Thyroid gland (tissue), 4 donors: ENCODE results near the gene HCN1. TPM values are rescaled to one million over a fixed set of nuclear protein-coding genes. Genes with fewer than 3 reads are reported as not detected.

Experiments used
- DNase-seq, 2 donors: peaks; one replicate each; pipeline ENCODE4 v3.0.0-alpha.2; 2019
- H3K27ac ChIP-seq, 3 donors: fragments of 200-600 bp; sonication (generic); 1 replicate in 2 of 3; 2 replicates in 1 of 3; pipeline ENCODE4 v1.5.1; 2016 to 2019; ENCODE audit warnings: mild to moderate bottlenecking in 1 of 3, moderate library complexity in 1 of 3
- H3K27me3 ChIP-seq: fragments of 200-600 bp; sonication (generic); one replicate; pipeline ENCODE4 v1.5.1; 2019
- H3K36me3 ChIP-seq, 2 donors: fragments of 200-600 bp; sonication (generic); one replicate each; pipeline ENCODE4 v1.5.1; 2016 to 2019
- H3K4me1 ChIP-seq, 2 donors: fragments of 200-600 bp; sonication (generic); one replicate each; pipeline ENCODE4 v1.5.1; 2017 to 2019
- H3K4me3 ChIP-seq, 3 donors: fragments of 200-600 bp; sonication (generic); replicated peaks in 1 of 3; 1 replicate in 2 of 3; 2 replicates in 1 of 3; pipeline ENCODE4 v1.5.1; 2016; ENCODE audit warnings: mild to moderate bottlenecking in 1 of 3
- H3K9me3 ChIP-seq: fragments of 200-600 bp; sonication (generic); one replicate; pipeline ENCODE4 v1.5.1; 2017
- POLR2A ChIP-seq, 2 donors: fragments of 450-650 bp; IDR thresholded peaks; one replicate each; pipeline ENCODE4 v1.6.1; 2017; ENCODE audit warnings: antibody characterized with exemption in 2 of 2, mild to moderate bottlenecking in 2 of 2, moderate library complexity in 1 of 2
- WGBS, 2 donors: methylation state at CpG; one replicate each; pipeline ENCODE4 v1.1.5; 2017; 5-methylcytosine and 5-hydroxymethylcytosine counted together
- intact Hi-C: fragments of 100-400 bp; cut with DNase I; formaldehyde crosslinking; loops from one replicate; pipeline ENCODE4 v1.15.1; 2023
- total RNA-seq, 4 donors: library from RNA; depleted of rRNA; stranded (reverse); fragments of >200 nt; gene quantifications; one replicate each; pipeline ENCODE4 v1.2.3, GENCODE V29; 2016
- TF ChIP-seq, protein P1 (sequence below), 6 experiments: fragments of 200-600 bp in 3 of 6; fragments of 450-650 bp in 3 of 6; sonication (generic) in 3 of 6; IDR thresholded peaks; one replicate each; pipeline ENCODE4 v1.5.1; 2016 to 2019; ENCODE audit warnings: antibody characterized with exemption in 6 of 6, mild to moderate bottlenecking in 2 of 6, inconsistent platforms in 1 of 6, moderate library complexity in 1 of 6

Gene HCN1
- total RNA-seq, 4 donors from 2014 or later, result 0.17 to 0.40 (median 0.26) TPM

DNA sequence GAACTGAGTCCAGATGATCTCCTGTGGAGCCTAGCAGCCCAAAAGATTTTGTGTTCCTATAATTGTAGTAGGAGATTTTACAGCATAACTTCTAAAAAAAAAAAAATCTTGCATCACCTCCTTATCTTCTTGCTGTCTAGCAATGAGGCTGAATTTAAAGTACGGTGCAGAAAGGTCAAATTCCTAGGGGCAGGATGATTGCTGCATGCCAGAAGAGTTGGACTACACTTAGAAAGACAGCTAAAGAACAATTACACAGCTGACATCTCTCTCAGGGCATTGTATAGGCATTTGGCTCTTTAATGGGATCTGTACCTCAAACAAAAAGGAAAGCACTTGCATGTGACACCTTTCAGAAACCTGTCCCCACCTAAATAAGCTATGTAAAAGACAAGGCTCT is 443.2 kb downstream of the HCN1 start:
- no peaks in the 10 kb centered on the region for H3K36me3 ChIP-seq
- no peak for DNase-seq
- H3K27ac ChIP-seq, result no peak overlapping the region
- no peak overlapping the region for H3K4me3 ChIP-seq
- intact Hi-C loops, result no loop called here
- WGBS, 2 donors, result 24 to 37% methylated on average over 1 of the region's 1 CpG
- no peaks in the 10 kb centered on the region for H3K4me1 ChIP-seq
- no peaks in the 10 kb centered on the region for H3K9me3 ChIP-seq
- H3K27me3 ChIP-seq, result no peaks in the 10 kb centered on the region
- TF ChIP-seq, protein P1, sequence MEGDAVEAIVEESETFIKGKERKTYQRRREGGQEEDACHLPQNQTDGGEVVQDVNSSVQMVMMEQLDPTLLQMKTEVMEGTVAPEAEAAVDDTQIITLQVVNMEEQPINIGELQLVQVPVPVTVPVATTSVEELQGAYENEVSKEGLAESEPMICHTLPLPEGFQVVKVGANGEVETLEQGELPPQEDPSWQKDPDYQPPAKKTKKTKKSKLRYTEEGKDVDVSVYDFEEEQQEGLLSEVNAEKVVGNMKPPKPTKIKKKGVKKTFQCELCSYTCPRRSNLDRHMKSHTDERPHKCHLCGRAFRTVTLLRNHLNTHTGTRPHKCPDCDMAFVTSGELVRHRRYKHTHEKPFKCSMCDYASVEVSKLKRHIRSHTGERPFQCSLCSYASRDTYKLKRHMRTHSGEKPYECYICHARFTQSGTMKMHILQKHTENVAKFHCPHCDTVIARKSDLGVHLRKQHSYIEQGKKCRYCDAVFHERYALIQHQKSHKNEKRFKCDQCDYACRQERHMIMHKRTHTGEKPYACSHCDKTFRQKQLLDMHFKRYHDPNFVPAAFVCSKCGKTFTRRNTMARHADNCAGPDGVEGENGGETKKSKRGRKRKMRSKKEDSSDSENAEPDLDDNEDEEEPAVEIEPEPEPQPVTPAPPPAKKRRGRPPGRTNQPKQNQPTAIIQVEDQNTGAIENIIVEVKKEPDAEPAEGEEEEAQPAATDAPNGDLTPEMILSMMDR (IDR thresholded peaks at IDR 0.05), result no peak
- no peak for TF ChIP-seq POLR2A (IDR thresholded peaks at IDR 0.05)

DNA sequence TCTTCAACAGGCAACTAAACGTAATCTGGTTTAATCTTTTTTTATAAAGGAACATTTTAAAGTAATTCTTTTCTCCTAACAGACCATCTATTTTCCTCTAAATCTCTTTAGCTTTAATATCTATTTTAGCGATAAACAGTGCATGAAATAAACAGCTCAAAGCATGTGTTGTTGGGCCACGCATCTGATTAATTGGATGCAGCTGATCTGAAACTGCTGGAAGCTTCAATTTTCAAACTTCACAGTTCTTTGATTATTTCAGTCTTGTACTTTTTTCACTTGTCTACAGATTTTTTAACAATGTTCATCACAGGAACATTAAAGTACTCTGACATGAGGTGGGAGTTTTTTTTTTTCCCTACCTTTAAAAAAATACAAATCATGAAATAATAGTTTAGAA is 443.6 kb downstream of the HCN1 start:
- TF ChIP-seq POLR2A (IDR thresholded peaks at IDR 0.05), result no peak
- TF ChIP-seq, protein P1 (IDR thresholded peaks at IDR 0.05), result no peak
- Histone ChIP-seq H3K36me3 (no peaks in the 10 kb centered on the region), H3K27me3 (no peaks in the 10 kb centered on the region), H3K9me3 (no peaks in the 10 kb centered on the region), H3K4me1 (no peaks in the 10 kb centered on the region), H3K27ac (no peak overlapping the region), H3K4me3 (no peak overlapping the region)
- WGBS, 2 donors, result 76 to 86% methylated on average over 3 of the region's 3 CpGs
- no peak for DNase-seq
- intact Hi-C loops, result no loop called here

DNA sequence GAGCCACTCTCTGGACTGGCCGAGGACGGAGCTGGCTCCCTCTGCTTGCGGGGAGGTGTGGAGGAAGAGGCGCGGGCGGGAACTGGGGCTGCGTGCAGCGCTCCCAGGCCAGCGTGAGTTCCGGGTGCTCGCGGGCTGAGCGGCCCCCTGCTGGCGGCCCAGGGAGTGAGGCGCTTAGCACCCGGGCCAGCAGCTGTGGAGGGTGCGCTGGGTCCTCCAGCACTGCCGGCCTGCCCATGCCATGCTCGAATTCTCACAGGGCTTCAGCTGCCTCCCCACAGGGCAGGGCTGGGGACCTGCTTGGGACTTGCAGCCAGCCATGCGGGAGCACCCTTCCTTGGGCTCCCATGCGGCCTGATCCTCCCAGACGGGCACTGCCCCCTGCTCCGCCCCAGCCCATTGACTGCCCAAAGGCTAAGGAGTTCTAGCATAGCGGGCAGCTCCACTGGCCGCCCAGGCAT is 470.6 kb downstream of the HCN1 start:
- 98 to 100% methylated on average over 8 to 18 of the region's 25 CpGs for WGBS, 2 donors
- intact Hi-C loops, result no loop called here

DNA sequence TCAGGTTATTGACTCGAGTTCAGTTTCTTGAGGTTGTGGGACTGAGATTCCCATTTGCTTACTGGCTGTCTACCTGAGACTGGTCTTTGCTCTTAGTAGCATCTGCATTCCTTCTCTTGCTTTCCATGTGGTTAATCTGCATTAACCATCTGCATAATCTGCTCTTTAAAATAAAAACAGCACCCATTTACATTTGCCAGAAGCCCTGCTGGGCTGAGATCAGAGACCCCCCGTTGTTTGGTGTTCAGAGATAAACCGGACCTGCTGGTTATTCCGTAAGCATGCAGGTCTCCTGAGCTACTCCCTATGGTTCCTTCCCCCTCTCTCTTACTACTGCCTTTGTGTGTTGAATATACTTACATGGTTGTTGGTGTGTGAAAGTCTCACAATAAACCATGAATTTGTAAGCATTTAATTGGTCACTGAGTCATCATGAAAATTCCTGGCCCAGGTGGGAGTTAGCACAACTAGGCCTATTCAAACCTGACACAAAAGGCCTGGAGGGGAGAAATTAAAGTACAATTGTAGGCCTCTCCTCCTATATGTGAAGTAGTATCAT is 490.7 kb downstream of the HCN1 start:
- WGBS, 2 donors, result 82 to 89% methylated on average over 4 of the region's 4 CpGs
- Histone ChIP-seq H3K4me1 (no peaks in the 10 kb centered on the region), H3K9me3 (no peaks in the 10 kb centered on the region), H3K27ac (no peak overlapping the region), H3K27me3 (no peaks in the 10 kb centered on the region), H3K4me3 (no peak overlapping the region), H3K36me3 (no peaks in the 10 kb centered on the region)
- no peak for DNase-seq
- intact Hi-C loops, result no loop called here
- TF ChIP-seq, protein P1 (IDR thresholded peaks at IDR 0.05), result no peak
- no peak for TF ChIP-seq POLR2A (IDR thresholded peaks at IDR 0.05)

More for the DNA sequence above, 470.6 kb downstream of the HCN1 start:
- H3K27ac ChIP-seq, result no peak overlapping the region
- H3K9me3 ChIP-seq, result no peaks in the 10 kb centered on the region
- H3K27me3 ChIP-seq, result no peaks in the 10 kb centered on the region
- H3K4me3 ChIP-seq, result no peak overlapping the region
- DNase-seq, result no peak
- no peaks in the 10 kb centered on the region for H3K36me3 ChIP-seq
- no peak for TF ChIP-seq POLR2A (IDR thresholded peaks at IDR 0.05)
- TF ChIP-seq, protein P1 (IDR thresholded peaks at IDR 0.05), result no peak
- H3K4me1 ChIP-seq, result no peaks in the 10 kb centered on the region
